Stimulated activated CD4-positive, alpha-beta T cell treated with anti-CD3 and anti-CD28 coated beads, Interleukin-2, amount 100 ng/mL, for 4 hours (primary cell): ENCODE results near the gene CHST14.

Experiments
- DNase-seq: peaks from one replicate; pipeline ENCODE4 v3.0.0-alpha.2; 2020; ENCODE audit warnings: low read depth

Gene CHST14

DNA sequence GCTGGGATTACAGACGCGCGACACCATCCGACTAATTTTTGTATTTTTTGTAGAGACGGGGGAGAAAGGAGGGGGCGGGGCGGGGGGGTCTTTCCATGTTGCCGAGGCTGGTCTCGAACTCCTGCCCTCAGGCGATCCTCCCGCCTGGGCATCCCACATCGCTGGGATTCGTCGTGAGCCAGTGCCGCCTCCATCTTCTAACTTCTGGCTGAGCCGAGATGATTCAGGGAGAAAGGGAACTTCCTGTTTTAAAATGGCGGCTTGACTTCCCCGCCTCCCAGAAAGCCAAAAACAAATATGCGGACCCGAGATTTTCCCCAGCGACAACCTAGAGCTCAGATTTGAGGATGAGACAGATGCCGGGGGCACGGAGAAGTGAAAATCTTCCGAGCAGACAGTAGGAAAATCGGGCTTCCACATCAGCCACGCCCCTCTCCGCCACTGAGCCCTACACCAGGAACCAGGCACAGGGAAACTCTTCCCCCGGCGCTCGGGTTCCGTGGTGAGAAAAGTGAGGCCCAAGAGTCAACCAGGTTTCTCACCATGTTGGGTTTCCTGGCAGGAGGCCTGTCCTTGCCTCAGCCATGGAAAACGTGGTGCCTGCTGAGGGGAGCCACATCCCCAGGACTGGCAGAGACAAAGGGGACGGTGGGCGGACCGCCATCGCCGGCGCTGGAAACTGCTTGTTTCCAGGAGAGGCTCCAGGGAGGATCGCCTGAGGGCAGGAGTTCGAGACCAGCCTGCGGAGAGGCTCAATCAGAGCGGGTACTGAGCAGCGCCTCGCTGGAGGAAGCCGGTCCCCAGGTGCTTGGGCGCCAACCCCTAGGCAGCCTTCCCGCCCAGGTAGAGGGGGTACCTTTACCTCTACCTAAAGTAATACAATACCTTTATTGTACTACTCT, 18.7 kb downstream of the CHST14 start:
- no peak for DNase-seq

DNA sequence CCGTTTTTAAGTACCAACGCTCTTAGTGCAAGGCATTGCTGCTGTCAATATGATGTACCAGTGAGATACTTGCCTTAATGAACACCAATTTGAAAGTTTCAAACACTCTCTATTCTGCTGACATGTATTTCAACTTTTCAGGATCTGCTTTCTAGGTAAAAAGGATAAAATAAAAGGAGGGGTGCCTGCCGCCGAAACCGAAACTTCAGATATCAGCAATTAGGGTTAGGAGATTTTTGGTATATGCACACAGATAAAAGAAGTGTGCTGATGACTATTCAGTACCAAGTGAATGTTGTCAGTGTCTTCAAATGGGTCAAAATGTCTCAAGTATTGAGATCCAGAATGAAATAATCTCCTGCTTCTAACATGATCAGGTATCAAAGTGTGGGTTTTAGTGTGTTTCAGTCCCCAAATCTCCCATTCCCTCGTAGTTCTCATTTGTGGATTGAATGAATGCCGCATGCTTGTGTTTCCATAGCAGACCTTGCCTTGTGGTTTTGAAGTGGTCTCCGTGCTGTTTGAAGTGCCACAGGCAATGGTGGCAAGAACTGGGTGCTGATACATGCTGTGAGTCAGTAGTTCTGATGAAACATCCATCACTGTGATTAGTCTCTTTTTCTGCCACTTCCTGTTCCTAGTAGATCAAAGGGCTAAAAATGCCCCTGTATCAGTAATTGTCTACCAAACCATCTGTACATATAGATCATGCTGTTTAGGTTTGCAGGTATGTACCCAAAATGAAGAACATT, 22.5 kb downstream of the CHST14 start:
- peak; percentile 65 for DNase-seq

DNA sequence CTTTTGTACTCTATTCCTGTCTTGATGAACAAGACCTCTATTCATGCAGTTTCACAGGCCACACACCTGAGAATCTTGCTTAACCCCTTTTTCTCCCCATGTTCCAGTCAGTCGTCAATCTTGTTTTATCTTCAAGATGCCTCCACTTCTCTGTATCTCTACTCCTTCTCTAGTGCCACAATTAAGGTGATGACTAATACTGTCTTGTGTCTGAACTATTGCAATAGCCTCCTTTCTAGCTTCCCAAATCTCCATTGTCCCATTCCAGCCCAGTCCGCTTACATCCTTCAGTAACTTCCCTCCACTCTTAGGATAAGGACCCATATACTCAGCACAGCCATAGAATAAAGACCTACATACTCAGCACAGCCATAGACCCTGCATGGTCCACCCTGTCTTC, 24.7 kb downstream of the CHST14 start:
- DNase-seq, result no peak

DNA sequence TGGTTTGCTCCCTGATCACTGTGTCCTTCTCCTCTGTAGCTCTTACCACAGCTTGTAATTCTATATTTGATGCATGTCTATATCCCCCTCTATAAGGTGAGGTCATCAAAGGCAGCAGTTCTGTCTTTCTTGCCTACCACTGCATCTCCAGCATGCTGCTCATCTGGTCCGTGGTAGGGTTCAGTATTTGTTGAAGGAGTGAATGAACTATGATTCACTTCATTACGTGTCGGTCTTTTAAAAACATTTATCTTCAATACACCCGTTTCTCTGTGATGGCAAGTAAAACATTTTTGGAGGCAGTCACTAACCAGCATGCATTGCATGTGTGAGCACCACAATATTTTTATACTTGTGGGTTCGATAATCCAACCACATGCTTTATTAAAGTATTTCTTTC, 27.6 kb downstream of the CHST14 start:
- DNase-seq, result no peak

DNA sequence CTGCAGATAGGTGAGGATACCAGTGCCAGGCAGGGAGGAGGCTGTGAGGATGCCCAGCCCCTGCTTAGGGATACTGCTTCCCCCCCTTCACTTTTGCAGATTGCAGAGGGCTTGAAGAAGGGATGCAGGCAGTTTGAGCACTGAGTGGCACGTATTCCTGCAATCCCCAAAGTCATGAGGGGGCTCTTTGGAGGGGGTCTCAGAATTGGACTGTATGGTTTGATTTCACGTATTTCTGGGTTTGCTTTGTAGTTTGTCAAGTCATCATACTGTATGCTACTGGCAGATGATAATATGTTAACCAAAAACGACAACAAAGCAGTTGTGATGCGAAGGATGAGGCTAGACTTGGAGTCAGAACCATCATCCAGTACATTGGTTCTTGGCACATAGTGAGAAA, 28.1 kb downstream of the CHST14 start:
- DNase-seq, result no peak

DNA sequence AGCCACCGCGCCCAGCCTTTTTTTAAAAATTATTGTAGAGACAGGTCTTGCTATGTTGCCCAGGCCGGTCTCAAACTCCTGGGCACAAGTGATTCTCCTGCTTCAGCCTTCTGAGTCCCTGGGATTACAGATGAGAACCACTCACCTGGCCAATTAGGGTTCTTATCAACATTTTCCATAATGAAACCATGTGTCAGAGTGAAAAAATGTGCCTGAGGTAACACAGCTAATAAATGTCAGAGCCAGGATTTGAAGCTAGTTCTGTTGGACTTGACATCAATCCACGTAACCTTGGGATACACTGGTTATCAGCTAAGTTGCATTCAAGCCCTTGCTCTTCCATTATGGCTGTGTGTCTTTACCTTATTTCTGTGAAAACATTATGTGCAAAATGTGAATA, 29.1 kb downstream of the CHST14 start:
- DNase-seq, result no peak

DNA sequence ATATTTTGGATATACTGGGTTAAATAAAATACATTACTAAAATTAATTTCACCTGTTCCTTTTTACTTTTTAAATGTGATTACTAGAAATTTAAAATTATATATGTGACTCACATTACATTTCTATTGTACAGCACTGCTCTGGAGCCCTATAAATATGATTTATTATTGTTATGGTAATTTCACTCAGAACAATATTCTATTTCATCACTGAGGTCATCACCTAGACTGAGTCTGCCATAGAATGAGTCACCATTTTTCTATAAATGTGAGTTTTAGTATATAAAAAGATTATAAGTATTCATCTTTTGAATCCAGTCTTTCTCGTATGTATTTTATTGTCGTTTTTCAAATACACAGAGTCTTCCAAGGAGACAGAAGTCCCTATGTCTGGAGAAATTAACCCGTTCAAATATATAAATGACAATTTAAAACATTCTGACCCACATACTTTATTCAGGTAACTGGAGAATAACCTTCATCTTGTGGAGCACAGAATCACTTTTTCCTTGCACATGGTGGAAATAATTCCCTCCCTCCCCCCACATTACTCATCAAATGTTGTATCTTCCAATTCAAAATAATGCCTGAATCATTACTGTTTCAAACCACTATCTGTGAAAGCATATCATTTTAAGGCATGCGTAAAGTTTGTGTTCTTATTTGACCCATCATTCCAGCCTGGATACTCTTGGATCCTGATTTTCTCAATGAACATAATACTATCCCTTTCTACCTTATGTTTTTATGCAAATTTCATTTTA, 30.0 kb downstream of the CHST14 start:
- DNase-seq, result no peak

DNA sequence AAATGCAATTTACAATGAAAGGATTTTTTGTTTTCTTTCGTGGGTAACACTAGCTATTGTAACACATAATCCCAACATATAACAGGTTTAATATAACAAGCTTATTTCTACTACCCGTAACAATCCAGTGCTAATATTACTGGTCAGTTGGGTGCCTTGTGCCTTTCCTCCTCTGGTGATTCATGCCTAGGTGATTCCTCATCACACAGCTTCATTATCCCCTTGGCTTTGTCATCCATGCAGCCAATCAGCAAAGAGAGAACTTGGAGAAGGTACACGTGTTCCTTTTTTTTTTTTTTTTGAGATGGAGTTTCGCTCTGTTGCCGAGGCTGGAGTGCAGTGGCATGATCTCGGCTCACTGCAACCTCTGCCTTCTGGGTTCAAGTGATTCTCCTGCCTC, 30.7 kb downstream of the CHST14 start:
- DNase-seq, result no peak

DNA sequence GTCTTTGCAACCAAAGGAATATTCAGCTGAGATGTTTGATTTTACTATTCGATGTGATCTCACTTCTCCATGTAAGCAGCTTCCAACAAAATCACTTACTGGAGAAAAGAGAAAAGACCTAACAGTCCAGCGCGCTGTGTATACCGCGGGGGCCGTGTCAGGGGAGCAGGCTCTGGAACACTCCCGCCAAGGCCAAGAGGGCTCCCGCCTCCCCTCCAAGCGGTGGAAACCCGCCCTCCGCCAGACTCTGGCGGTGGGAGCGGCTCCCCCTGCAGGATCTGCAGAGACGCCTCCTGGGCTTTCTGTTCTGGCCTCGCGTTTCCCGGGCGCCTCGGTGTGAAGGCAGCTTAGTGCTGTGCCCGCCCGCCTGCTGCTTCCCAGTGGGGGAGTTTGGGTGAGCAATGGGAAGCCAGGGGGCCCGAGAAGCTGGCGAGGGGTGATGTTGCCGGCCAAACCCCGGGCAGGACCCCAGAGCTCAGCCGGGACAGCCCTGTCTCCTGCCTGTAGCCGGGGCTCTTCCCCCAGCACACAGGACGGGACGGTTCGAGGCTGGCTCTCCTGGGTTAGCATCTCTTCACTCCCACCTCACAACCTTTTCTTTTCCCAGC, 36.3 kb downstream of the CHST14 start:
- DNase-seq, result peak; percentile 54

DNA sequence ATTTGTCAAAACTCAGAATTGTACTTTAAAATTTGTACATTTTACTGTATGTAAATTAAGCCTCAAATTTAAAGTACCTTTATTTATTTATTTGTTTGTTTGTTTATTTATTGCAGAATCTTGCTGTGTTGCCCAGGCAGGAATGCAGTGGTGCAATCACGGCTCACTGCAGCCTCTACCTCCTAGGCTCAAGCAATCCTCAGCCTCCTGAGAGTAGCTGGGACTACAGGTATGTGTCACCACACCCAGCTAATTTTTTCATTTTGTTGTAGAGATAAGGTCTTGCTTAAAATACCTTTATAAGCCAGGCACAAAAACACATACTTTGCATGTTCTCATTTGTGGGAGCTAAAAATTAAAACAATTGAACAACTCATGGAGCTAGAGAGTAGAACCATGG, 37.4 kb downstream of the CHST14 start:
- DNase-seq, result no peak

DNA sequence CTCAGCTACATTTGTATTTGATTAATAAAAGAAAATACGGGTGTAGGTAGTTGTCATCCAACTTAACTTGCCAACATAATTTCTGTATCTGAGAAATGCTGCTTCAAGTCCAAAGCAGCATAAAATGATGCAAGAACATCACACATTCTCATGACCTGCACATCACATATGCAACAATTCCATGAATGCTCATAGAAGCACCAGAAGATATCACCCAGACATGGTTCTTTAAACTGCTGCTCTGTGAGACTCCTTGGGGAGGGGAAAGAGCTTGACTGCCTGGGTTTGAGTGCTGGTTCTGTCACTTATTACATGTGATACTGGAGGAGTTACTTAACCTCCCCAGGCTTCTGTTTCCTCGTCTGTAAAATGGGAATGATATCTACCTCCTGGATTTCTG, 39.4 kb downstream of the CHST14 start:
- DNase-seq, result no peak

DNA sequence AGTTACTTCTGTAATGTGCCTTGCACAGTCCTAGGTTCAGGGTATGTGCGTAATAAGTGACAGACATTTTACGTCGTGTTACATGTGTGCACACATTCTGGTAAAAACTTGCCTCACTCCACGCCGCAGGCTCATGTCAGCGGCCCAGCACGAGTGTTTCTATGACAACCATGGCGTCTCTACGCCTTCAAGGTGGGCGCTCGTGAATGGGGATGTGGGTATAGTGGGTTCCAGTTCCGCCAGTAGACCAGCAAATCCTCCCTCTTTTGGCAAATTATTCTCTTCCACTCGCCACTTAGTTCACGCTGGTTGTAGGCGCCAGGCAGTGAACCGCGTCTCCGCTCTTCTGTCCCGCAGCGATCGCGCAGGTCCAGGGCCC, 40.3 kb downstream of the CHST14 start:
- no peak for DNase-seq

DNA sequence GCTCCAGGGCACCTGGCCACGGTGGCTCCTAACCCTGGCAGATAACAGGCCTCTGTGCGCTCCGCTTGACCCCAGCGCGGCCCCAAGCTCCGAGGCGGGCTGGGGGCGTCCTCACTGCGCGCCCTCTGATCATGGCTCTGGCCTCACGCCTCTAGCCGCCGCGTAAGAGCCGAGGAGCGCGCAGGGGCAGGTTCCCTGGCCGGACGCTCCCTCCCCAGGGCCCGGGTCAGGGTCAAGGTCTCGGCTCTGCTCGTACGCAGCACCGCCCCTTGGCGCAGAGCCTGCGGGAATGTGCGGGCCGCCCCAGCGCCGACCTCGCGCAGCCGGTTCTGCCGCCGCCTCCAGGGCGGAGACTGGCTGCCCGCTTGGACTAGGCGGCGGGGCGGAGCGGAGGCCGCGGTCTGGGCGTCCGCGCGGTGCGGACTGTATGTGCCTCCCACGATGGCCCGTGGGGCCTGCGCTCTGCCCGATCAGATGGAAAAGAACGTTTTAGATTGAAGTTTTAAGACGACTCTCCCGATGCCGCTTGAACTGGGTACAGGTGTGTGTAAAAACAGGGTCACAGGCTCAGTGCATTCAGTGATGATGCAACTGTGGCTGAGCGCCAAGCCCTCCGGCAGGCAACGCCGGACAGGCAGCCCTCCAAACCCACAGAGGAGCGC, 40.8 kb downstream of the CHST14 start:
- no peak for DNase-seq

DNA sequence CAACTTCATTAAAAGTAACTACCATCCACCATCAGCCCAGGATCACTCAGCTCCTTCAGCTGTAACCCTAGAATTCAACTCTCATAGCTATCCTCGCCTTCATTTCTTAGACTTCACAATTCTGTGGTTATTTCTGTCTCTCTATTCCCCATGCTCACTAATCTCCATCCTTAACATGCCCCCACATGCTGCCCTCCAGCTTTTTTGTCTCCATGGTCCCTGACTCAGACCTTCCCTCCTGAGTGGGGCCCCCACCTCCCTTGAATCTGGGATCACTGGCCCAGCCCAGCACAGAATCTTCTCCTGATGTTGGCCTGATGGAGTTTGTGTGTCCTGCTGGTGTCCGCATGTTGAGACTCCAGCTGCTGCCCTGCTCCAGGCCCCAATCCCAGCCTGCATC, 41.7 kb downstream of the CHST14 start:
- no peak for DNase-seq

DNA sequence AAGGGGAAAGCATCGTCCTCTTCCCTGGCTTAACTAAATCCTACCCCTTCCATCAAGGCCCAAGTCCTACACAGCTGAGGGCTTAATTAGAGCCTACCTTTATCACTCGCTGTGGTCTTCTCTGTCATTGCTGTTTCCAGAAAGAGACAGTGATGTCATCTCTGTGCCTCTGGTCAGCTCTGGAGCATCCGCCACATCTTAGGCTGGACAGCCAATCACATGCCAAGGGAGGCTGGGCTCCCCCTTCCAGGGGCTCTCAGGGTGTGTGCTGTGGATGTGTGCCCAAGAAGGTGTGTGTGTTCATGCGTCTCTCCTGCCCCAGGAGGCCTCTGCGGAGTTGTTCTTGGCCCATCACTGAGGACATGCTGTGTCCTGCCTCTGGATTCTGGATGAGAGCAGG, 42.8 kb downstream of the CHST14 start:
- DNase-seq, result no peak

DNA sequence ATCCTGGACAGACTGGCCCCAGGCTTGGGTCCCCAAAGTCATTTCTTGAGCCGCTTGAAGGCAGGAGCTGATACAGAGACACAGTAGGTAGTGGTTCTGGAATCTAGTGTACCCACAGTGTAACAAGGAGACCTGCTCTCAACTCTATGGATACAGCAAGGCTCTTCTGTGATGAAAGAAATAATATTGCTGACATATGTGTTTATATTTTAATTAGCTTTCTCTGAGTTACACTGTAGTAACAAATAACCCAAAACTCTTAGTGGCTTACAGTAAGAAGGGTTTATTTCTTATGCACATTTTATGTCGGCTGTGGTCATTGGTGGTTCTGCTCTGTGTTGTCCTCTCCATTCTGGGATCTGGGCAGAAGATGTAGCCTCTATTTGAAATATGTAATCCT, 45.5 kb downstream of the CHST14 start:
- DNase-seq, result no peak
